GM10847 (cell line): ENCODE measurements around the gene OR4C15.

ENCODE experiments used
- POLR2A ChIP-seq: IDR thresholded peaks from 2 replicates; pipeline ENCODE4 v1.6.1; 2011; ENCODE audit not compliant: insufficient read length; ENCODE audit errors: extremely low read depth

The OR4C15 gene

GRCh38 chr11:55554169-55554568 lies at the start of gene OR4C15:
Gene OR4C15 (plus strand): TSS chr11:55554469. CDS start chr11:55554469, 0 bp downstream.
- no peak for TF ChIP-seq POLR2A

DNA sequence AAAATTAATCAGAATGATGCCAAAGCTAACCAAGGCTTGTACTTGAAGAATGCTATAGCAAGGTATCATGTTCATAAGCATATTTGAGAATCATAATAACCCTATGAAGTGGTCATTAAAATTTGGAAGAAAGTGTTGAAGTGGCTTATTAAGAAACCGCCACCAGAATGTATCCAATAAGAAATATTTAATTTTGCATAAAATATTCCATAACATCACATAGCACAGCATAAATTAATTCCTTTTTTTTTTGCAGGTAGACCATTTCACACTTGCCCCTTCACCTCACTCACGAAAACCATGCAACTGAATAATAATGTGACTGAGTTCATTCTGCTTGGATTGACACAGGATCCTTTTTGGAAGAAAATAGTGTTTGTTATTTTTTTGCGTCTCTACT lies 17.6 kb downstream of the OR4C15 start, which contains the start of gene OR4C16:
TSS of gene OR4C16 (plus strand) at position 301 of the 400 bp plus-strand sequence. CDS start at position 301, 0 bp downstream.
- TF ChIP-seq POLR2A: no peak

- no peak for TF ChIP-seq POLR2A
These were observed 18.3 kb downstream of the OR4C15 start for GRCh38 chr11:55572548-55572947.
